Adipocyte (in vitro differentiated cells): Measurements from ENCODE around the gene MAP3K20.

Experiments
- DNase-seq: peaks from one replicate; pipeline ENCODE4 v3.0.0-alpha.2; 2015; ENCODE audit warnings: low read depth
- H3K27me3 ChIP-seq: replicated peaks from 2 replicates; pipeline ENCODE4 v1.7.0; 2013; ENCODE audit warnings: mild to moderate bottlenecking, low read length, moderate library complexity; ENCODE audit not compliant: control insufficient read depth, insufficient read depth
- H3K36me3 ChIP-seq: 2 replicates; pipeline ENCODE4 v1.7.0; 2013; ENCODE audit warnings: low read length, mild to moderate bottlenecking, moderate library complexity; ENCODE audit not compliant: control insufficient read depth, insufficient read depth, severe bottlenecking
- H3K4me1 ChIP-seq: 2 replicates; pipeline ENCODE4 v1.7.0; 2013; ENCODE audit warnings: mild to moderate bottlenecking, low read length, moderate library complexity; ENCODE audit not compliant: control insufficient read depth, insufficient read depth
- H3K4me3 ChIP-seq: 2 replicates; pipeline ENCODE4 v1.7.0; 2013; ENCODE audit warnings: mild to moderate bottlenecking, low read length, moderate library complexity
- H3K9ac ChIP-seq: 2 replicates; pipeline ENCODE4 v1.7.0; 2013; ENCODE audit warnings: mild to moderate bottlenecking, low read length, moderate library complexity
- H3K9me3 ChIP-seq: 2 replicates; pipeline ENCODE4 v1.7.0; 2013; ENCODE audit warnings: mild to moderate bottlenecking, low read length, moderate library complexity; ENCODE audit not compliant: control insufficient read depth

Gene MAP3K20

DNA sequence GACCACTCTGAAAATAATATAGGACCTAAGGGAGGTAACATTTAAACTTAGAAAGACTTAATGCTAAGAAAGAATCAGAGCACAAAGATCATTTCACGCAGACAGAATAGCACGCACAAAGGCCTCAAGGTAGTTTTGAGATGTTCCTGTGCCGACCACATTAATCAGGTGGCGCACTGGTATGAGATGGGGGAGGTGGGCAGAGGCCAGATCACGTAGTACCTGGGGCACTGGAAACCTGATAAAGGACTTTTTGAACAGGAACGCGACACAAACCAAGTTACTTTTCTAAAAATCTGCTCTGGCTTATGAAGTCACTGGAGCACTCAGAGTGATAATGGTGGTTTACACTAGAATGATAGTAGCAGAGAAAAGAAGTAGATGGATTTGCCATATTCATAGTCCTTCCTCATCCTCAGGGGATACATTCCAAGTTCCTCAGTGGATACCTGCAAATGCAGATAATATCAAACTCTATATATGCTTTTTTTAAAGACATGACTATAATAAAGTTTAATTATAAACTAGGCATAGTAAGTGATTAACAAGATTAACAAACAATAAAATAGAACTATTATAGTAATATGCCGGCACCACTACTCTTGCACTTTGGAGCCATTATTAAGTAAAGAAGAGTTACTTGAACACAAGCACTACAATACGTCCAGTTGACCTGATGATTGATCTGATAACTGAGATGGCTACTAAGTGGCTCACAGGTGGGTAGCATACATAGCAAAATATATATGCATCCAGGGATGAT, 236.4 kb downstream of the MAP3K20 start:
- Histone ChIP-seq H3K27me3 (no peaks in the 10 kb centered on the region), H3K4me3 (no peak overlapping the region), H3K4me1 (no peaks in the 10 kb centered on the region), H3K9me3 (peaks cover 8% of the 10 kb centered on the region), H3K9ac (no peak overlapping the region), H3K36me3 (no peaks in the 10 kb centered on the region)
- no peak for DNase-seq
